CD4-positive, alpha-beta T cell treated with Interleukin-15 for 1 hour (primary cell): ENCODE results near the gene TP53AIP1.

Experiments
- DNase-seq: peaks from one replicate; pipeline ENCODE4 v3.0.0-alpha.2; 2020

Gene TP53AIP1

DNA sequence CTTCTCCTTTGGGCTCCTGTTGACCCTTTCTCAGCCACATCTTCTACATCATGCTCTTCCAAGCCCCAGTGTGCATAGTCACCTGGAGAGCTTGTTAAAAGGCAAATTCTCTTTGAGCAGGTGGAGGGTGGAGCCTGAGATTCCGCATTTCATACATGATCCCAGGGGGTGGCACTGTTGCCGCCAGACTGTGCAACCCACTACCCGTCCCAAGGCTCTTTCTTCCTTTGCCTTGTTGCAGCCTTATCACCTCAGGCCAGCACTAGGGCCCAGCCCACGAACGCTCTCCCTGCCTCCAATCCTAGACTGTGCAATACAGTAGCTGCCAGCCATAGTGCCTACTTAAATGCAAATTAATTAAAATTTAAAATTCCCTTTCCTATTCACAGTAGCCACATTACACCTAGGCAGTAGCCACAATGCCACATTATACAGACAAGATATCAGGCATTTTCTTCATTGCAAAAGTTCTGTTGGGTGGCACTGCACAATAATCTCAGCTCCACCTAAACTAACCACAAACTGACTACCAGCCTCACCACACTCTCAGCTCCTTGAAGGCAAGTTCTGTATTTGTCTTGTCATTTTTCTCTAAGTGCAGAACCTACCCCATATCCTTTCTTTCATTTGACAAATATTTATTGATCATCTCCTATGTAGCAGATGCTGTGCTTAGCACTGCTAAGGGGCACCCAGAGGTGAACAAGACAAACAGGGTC is 56.1 kb downstream of the TP53AIP1 start:
- DNase-seq: no peak
